ENCODE data around the gene CAMK2D. TPM values are rescaled to one million over a fixed set of nuclear protein-coding genes. Genes with fewer than 3 reads are reported as not detected.

The CAMK2D gene
- total and polyA plus RNA-seq, 2 experiments from 2014 or later = 4.9 to 14.6 TPM

- TF ChIP-seq CREB1 (CRISPR knock-in tag; IDR thresholded peaks at IDR 0.05; ENCODE audit: low read depth) = no peak
- TF ChIP-seq NANOG (IDR thresholded peaks at IDR 0.05; ENCODE audit: borderline replicate concordance) = no peak
- TF ChIP-seq, protein P1, sequence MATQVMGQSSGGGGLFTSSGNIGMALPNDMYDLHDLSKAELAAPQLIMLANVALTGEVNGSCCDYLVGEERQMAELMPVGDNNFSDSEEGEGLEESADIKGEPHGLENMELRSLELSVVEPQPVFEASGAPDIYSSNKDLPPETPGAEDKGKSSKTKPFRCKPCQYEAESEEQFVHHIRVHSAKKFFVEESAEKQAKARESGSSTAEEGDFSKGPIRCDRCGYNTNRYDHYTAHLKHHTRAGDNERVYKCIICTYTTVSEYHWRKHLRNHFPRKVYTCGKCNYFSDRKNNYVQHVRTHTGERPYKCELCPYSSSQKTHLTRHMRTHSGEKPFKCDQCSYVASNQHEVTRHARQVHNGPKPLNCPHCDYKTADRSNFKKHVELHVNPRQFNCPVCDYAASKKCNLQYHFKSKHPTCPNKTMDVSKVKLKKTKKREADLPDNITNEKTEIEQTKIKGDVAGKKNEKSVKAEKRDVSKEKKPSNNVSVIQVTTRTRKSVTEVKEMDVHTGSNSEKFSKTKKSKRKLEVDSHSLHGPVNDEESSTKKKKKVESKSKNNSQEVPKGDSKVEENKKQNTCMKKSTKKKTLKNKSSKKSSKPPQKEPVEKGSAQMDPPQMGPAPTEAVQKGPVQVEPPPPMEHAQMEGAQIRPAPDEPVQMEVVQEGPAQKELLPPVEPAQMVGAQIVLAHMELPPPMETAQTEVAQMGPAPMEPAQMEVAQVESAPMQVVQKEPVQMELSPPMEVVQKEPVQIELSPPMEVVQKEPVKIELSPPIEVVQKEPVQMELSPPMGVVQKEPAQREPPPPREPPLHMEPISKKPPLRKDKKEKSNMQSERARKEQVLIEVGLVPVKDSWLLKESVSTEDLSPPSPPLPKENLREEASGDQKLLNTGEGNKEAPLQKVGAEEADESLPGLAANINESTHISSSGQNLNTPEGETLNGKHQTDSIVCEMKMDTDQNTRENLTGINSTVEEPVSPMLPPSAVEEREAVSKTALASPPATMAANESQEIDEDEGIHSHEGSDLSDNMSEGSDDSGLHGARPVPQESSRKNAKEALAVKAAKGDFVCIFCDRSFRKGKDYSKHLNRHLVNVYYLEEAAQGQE (IDR thresholded peaks at IDR 0.05; ENCODE audit: unreplicated experiment) = no peak
- no peak for TF ChIP-seq STAT1 (IDR thresholded peaks at IDR 0.05; ENCODE audit: unreplicated experiment)
- no peak for TF ChIP-seq ZNF114 (CRISPR knock-in tag; IDR thresholded peaks at IDR 0.05)
- TF ChIP-seq ETS1 (IDR thresholded peaks at IDR 0.05) = no peak
- TF ChIP-seq EZH2 (IDR thresholded peaks at IDR 0.05; ENCODE audit: low read depth, unreplicated experiment) = no peak
- TF ChIP-seq, protein P2, sequence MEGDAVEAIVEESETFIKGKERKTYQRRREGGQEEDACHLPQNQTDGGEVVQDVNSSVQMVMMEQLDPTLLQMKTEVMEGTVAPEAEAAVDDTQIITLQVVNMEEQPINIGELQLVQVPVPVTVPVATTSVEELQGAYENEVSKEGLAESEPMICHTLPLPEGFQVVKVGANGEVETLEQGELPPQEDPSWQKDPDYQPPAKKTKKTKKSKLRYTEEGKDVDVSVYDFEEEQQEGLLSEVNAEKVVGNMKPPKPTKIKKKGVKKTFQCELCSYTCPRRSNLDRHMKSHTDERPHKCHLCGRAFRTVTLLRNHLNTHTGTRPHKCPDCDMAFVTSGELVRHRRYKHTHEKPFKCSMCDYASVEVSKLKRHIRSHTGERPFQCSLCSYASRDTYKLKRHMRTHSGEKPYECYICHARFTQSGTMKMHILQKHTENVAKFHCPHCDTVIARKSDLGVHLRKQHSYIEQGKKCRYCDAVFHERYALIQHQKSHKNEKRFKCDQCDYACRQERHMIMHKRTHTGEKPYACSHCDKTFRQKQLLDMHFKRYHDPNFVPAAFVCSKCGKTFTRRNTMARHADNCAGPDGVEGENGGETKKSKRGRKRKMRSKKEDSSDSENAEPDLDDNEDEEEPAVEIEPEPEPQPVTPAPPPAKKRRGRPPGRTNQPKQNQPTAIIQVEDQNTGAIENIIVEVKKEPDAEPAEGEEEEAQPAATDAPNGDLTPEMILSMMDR (conservative IDR thresholded peaks at IDR 0.05; ENCODE audit: low read depth in 2 of 2) = no peak
- TF ChIP-seq POLR2AphosphoS5 (IDR thresholded peaks at IDR 0.05; ENCODE audit: low read depth) = no peak
- TF ChIP-seq, protein P3, sequence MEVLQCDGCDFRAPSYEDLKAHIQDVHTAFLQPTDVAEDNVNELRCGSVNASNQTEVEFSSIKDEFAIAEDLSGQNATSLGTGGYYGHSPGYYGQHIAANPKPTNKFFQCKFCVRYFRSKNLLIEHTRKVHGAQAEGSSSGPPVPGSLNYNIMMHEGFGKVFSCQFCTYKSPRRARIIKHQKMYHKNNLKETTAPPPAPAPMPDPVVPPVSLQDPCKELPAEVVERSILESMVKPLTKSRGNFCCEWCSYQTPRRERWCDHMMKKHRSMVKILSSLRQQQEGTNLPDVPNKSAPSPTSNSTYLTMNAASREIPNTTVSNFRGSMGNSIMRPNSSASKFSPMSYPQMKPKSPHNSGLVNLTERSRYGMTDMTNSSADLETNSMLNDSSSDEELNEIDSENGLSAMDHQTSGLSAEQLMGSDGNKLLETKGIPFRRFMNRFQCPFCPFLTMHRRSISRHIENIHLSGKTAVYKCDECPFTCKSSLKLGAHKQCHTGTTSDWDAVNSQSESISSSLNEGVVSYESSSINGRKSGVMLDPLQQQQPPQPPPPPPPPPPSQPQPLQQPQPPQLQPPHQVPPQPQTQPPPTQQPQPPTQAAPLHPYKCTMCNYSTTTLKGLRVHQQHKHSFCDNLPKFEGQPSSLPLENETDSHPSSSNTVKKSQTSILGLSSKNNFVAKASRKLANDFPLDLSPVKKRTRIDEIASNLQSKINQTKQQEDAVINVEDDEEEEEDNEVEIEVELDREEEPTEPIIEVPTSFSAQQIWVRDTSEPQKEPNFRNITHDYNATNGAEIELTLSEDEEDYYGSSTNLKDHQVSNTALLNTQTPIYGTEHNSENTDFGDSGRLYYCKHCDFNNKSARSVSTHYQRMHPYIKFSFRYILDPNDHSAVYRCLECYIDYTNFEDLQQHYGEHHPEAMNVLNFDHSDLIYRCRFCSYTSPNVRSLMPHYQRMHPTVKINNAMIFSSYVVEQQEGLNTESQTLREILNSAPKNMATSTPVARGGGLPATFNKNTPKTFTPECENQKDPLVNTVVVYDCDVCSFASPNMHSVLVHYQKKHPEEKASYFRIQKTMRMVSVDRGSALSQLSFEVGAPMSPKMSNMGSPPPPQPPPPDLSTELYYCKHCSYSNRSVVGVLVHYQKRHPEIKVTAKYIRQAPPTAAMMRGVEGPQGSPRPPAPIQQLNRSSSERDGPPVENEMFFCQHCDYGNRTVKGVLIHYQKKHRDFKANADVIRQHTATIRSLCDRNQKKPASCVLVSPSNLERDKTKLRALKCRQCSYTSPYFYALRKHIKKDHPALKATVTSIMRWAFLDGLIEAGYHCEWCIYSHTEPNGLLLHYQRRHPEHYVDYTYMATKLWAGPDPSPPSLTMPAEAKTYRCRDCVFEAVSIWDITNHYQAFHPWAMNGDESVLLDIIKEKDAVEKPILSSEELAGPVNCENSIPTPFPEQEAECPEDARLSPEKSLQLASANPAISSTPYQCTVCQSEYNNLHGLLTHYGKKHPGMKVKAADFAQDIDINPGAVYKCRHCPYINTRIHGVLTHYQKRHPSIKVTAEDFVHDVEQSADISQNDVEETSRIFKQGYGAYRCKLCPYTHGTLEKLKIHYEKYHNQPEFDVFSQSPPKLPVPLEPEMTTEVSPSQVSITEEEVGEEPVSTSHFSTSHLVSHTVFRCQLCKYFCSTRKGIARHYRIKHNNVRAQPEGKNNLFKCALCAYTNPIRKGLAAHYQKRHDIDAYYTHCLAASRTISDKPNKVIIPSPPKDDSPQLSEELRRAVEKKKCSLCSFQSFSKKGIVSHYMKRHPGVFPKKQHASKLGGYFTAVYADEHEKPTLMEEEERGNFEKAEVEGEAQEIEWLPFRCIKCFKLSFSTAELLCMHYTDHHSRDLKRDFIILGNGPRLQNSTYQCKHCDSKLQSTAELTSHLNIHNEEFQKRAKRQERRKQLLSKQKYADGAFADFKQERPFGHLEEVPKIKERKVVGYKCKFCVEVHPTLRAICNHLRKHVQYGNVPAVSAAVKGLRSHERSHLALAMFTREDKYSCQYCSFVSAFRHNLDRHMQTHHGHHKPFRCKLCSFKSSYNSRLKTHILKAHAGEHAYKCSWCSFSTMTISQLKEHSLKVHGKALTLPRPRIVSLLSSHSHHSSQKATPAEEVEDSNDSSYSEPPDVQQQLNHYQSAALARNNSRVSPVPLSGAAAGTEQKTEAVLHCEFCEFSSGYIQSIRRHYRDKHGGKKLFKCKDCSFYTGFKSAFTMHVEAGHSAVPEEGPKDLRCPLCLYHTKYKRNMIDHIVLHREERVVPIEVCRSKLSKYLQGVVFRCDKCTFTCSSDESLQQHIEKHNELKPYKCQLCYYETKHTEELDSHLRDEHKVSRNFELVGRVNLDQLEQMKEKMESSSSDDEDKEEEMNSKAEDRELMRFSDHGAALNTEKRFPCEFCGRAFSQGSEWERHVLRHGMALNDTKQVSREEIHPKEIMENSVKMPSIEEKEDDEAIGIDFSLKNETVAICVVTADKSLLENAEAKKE (CRISPR knock-in tag; IDR thresholded peaks at IDR 0.05) = no peak
- no peak for TF ChIP-seq JUNB (IDR thresholded peaks at IDR 0.05; ENCODE audit: unreplicated experiment)
- no peak for TF ChIP-seq EZH2phosphoT487 (IDR thresholded peaks at IDR 0.05; ENCODE audit: unreplicated experiment)
- TF ChIP-seq ZNF331 (CRISPR knock-in tag; IDR thresholded peaks at IDR 0.05; ENCODE audit: low read depth) = no peak
- no peaks in the 10 kb centered on the region for H3K27me3 ChIP-seq (ENCODE audit: insufficient read depth)
- H3K4me1 Mint-ChIP-seq = peaks cover under 1% of the 10 kb centered on the region; the same call in 1 of the 3 replicates
- no peak overlapping the region for H3K4me3 Mint-ChIP-seq
- no peaks in the 10 kb centered on the region for H3K79me2 ChIP-seq (replicated peaks; ENCODE audit: insufficient read depth)
- H3K4me3 ChIP-seq = no peak overlapping the region
- no peaks in the 10 kb centered on the region for H3K27me3 Mint-ChIP-seq (ENCODE audit: insufficient read depth, low read depth, poor library complexity)
- H4K20me1 ChIP-seq (replicated peaks; ENCODE audit: insufficient read depth) = no peaks in the 10 kb centered on the region
- H3K36me3 Mint-ChIP-seq (ENCODE audit: low read depth) = no peaks in the 10 kb centered on the region
- H3K27ac Mint-ChIP-seq = no peak overlapping the region
- H3K9me3 Mint-ChIP-seq = no peaks in the 10 kb centered on the region
- ATAC-seq (no peak), DNase-seq (ENCODE audit: low spot score) (no peak)
- H3K27ac ChIP-seq (ENCODE audit: low read depth) = no peak overlapping the region
- H3K4me1 ChIP-seq (ENCODE audit: insufficient read depth) = no peaks in the 10 kb centered on the region
- no peaks in the 10 kb centered on the region for H3K9me2 ChIP-seq (ENCODE audit: insufficient read depth)
- H3K36me3 ChIP-seq (ENCODE audit: insufficient read depth) = no peaks in the 10 kb centered on the region
- no peak overlapping the region for H3K4me2 ChIP-seq
- no peak overlapping the region for H2AFZ ChIP-seq
- no peaks in the 10 kb centered on the region for H3F3A ChIP-seq (replicated peaks; ENCODE audit: low read depth)
Observed at GRCh38 chr4:113445286-113445685, 316.3 kb downstream of the CAMK2D start.
